Upper lobe of right lung (tissue), 1 donor: Measurements from ENCODE around the gene GRK4. TPM values are rescaled to one million over a fixed set of nuclear protein-coding genes. Genes with fewer than 3 reads are reported as not detected.

Source experiments
- ATAC-seq: fragments of 200-7000 bp; cut with Tn5 transposase; one replicate; pipeline ENCODE4 v1.9.1; 2020; ENCODE audit warnings: mild to moderate bottlenecking, moderate library complexity
- DNase-seq: peaks from one replicate; pipeline ENCODE4 v3.0.0-alpha.2; 2020
- H3K27ac ChIP-seq: fragments of 200-600 bp; one replicate; pipeline ENCODE4 v1.8.0; 2022
- H3K27me3 ChIP-seq: fragments of 200-600 bp; one replicate; pipeline ENCODE4 v1.8.0; 2022; ENCODE audit warnings: mild to moderate bottlenecking
- H3K36me3 ChIP-seq: fragments of 200-600 bp; one replicate; pipeline ENCODE4 v1.8.0; 2022
- H3K4me1 ChIP-seq: fragments of 200-600 bp; one replicate; pipeline ENCODE4 v1.8.0; 2022
- H3K4me3 ChIP-seq: fragments of 200-600 bp; one replicate; pipeline ENCODE4 v1.8.0; 2022; ENCODE audit warnings: mild to moderate bottlenecking
- H3K9me3 ChIP-seq: fragments of 200-600 bp; one replicate; pipeline ENCODE4 v1.8.0; 2022
- intact Hi-C: fragments of 100-400 bp; cut with DNase I; formaldehyde crosslinking; loops from one replicate; pipeline ENCODE4 v1.11.0; 2022
- total RNA-seq: library from RNA; stranded (reverse); fragmentation: NEBNext Ultra II Directional; extraction: Animal tissue kit (Norgen Biotek cat#: 25700); gene quantifications from one replicate; pipeline ENCODE4 v1.2.1, GENCODE V29; 2021
- TF ChIP-seq, protein P1 (sequence below): fragments of 200-600 bp; IDR thresholded peaks from one replicate; pipeline ENCODE4 v1.8.0; 2022; ENCODE audit warnings: antibody characterized with exemption
- donor health status: DM: no; HTN: yes; CAD: no; lungs with severe emphysema.

GRK4 gene
- total RNA-seq, 1 donor from 2014 or later = 8.0 TPM

DNA sequence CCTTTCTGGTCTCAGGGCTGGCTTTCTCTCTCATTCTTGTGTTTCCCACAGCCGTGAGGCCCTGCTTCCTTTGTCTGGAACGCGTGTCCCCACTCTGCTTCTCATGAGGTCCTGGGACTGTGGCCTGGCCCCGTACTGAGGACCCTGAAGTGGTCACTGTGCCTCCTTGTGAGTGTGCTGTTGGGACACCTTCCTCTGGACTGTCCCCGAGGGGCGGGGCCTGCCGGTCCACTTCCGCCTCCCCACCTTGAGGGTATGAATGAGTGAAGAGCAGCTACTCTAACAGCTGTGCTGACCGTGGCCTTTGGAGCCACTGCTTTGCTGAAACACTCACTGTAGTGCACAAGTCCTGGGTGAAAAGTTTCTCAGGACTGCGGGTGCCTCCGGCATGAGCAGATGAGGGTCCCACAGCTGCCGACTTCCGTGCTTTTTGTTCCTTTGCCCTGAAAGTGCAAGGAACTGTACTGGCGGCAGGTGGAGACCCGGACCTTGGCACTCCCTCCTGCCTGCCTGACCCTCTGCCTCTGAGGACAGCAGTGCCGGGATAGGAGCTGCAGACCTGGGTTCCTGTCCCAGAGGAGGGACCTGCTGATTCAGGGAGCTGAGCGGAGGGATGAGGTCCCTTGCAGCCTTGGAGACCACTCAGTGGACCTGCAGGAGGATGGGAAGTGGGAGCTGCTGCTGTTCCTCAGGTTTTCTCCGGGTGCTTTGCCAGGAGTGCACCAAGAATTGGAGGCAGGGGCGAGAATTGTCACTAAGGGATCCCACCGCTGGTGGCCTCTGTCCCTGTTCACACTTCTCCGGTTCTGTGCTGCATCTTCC lies 73.0 kb downstream of the GRK4 start:
- H3K9me3 ChIP-seq = no peaks in the 10 kb centered on the region
- intact Hi-C loops = no loop called here
- H3K36me3 ChIP-seq = no peaks in the 10 kb centered on the region
- no peaks in the 10 kb centered on the region for H3K27me3 ChIP-seq
- H3K4me3 ChIP-seq = no peak overlapping the region
- DNase-seq (no peak), ATAC-seq (no peak)
- TF ChIP-seq, protein P1, sequence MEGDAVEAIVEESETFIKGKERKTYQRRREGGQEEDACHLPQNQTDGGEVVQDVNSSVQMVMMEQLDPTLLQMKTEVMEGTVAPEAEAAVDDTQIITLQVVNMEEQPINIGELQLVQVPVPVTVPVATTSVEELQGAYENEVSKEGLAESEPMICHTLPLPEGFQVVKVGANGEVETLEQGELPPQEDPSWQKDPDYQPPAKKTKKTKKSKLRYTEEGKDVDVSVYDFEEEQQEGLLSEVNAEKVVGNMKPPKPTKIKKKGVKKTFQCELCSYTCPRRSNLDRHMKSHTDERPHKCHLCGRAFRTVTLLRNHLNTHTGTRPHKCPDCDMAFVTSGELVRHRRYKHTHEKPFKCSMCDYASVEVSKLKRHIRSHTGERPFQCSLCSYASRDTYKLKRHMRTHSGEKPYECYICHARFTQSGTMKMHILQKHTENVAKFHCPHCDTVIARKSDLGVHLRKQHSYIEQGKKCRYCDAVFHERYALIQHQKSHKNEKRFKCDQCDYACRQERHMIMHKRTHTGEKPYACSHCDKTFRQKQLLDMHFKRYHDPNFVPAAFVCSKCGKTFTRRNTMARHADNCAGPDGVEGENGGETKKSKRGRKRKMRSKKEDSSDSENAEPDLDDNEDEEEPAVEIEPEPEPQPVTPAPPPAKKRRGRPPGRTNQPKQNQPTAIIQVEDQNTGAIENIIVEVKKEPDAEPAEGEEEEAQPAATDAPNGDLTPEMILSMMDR = no peak
- no peak overlapping the region for H3K27ac ChIP-seq
- peaks cover 16% of the 10 kb centered on the region for H3K4me1 ChIP-seq

DNA sequence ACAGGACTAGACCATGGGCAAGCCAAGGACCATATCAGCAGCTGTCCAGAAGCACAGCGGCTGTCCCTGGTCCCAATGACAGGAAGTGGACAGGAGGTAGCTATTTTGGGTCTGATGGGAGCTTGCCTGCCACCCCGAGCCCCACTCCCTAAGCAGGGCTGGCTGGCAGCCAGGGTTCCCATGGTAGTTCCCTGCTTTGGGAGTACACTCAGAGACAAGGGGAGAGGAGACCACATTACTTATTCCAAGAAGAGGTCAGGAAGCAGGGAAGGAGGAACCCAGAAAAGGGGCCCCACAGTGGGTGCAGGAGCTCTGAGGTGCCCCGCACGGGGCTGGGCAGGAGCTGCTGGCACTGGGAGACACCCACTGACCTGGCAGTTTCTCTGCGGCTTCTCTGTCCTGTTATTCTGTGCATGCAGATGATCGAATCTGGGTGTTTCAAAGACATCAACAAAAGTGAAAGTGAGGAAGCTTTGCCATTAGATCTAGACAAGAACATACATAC lies 74.6 kb downstream of the GRK4 start:
- no peak for DNase-seq
- H3K27ac ChIP-seq = no peak overlapping the region

DNA sequence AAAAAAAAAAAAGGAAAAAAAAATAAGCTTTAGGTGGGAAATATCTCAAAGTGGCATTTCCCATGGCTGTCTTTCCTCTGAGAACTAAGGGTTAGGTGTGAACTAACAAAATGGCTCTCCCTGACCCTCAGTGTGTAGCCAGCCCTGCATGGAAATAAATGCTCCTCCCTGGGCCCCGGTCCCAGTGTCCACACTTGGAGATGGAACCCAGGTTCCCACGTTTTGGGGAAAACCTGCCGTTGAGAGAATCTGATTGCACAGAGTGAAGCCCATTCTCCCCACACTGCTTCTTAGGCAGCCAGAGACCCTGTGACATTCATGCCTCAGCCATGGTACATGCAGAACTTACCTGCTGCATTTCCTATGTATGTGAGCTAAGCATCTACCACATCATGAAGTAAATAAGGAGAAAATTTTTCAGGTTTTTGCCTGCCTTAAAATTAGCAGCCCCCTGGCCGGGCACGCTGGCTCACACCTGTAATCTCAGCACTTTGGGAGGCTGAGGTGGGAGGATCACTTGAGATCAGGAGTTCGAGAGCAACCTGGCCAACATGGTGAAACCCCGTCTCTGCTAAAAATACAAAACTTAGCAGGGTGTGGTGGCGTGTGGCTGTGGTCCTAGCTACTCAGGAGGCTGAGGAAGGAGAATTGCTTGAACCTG lies 76.5 kb downstream of the GRK4 start:
- no peak overlapping the region for H3K4me3 ChIP-seq
- no peak overlapping the region for H3K27ac ChIP-seq
- intact Hi-C loops = no loop called here
- no peak for ATAC-seq
- H3K27me3 ChIP-seq = no peaks in the 10 kb centered on the region
- peaks cover 32% of the 10 kb centered on the region for H3K4me1 ChIP-seq
- H3K36me3 ChIP-seq = no peaks in the 10 kb centered on the region
- DNase-seq = no peak
- TF ChIP-seq, protein P1 = no peak
- no peaks in the 10 kb centered on the region for H3K9me3 ChIP-seq

More for the DNA sequence above, 74.6 kb downstream of the GRK4 start:
- H3K4me3 ChIP-seq = peak overlapping the region; percentile 6
- no peak for ATAC-seq
- TF ChIP-seq, protein P1 = no peak
- H3K4me1 ChIP-seq = peaks cover 26% of the 10 kb centered on the region
- intact Hi-C loops = no loop called here
- no peaks in the 10 kb centered on the region for H3K27me3 ChIP-seq
- H3K9me3 ChIP-seq = no peaks in the 10 kb centered on the region
- no peaks in the 10 kb centered on the region for H3K36me3 ChIP-seq

DNA sequence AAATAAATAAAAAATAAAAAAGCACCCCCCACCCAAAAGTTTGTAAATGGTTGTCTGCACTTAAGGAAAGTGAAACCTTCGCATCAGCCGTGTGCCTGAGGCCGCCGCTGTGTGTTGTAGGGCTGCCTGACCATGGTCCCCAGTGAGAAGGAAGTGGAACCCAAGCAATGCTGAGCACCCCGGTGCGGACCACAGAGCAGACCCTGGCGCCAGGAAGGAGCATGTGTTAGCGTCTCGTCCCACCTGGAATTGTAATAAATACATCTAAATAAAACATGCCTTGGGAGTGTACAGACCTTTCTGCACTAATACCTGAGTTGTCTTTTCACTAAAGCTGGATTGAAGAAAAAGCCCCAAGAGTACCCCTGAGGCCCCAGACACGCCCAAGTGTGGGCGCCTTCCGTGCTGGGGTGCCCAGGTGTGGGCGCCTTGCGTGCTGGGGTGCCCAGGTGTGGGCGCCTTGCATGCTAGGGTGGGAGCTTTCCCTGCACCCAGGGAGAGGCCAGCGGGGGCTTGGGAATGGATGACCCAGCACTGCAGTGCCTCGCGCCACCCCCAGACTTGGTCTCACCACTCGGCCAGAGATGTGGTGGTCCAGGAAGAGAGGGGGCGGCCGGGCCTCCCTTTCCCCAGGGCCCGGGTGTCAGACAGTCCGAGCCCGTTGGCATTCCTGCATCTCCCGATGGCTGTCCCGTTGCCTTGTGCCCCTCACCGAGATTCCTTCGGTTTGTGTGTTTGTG lies 77.3 kb downstream of the GRK4 start:
- Histone ChIP-seq H3K36me3 (no peaks in the 10 kb centered on the region), H3K4me1 (peaks cover 32% of the 10 kb centered on the region), H3K4me3 (peak overlapping the region; percentile 60), H3K27me3 (no peaks in the 10 kb centered on the region), H3K9me3 (no peaks in the 10 kb centered on the region), H3K27ac (peak overlapping the region; percentile 91)
- intact Hi-C loops = no loop called here
- ATAC-seq = no peak
- no peak for DNase-seq
- TF ChIP-seq, protein P1 = no peak

DNA sequence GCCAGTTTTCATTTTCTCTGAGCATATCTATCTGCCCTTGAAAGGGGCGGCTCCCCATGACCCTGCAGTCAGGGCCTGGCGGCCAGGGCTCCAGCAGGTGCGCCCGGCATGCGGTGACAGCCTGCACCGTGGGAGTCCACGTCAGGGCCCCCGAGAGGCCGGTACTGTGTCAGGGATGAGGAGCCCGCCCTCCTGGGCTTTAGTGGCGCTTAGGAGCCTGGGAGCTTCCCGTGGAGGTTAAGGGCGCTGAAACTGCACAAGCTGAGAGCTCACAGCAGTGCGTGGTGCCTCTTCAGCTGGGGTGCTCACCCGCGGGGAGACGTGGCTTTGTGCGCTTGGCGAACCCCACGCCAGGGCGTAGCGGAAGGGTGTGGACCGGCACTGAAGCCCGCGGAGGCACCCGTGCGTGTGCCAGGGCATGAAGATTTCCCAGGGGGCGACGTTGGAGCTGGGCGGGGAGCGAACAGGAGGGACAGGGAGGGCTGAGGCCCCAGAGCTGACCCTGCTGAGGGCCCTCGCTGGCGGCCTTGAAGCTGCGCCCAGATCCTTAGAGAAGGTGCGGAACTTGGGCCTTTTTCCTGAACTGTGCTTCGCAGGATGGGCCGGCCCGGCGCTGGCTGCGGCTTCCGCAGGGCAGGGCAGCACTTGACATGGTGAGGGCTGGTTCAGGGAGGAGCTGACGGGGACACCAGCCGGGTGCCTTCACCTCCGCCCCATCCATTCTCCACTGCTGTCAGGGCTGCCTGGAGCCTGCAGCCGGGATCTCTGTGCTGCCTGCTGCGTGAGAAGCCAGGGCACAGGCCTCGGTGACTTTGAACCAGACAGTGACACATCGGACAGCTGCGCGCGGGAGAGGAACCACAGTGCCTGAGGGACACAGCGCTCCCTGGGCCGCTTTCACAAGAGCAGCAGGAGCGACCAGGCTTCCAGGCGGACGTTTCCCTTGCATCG lies 78.1 kb downstream of the GRK4 start:
- H3K4me3 ChIP-seq = peak overlapping the region; percentile 60
- no peaks in the 10 kb centered on the region for H3K27me3 ChIP-seq
- TF ChIP-seq, protein P1 = no peak
- H3K4me1 ChIP-seq = peaks cover 32% of the 10 kb centered on the region
- DNase-seq (peak; percentile 86), ATAC-seq (peak; percentile 87)
- H3K9me3 ChIP-seq = no peaks in the 10 kb centered on the region
- no peaks in the 10 kb centered on the region for H3K36me3 ChIP-seq
- H3K27ac ChIP-seq = peak overlapping the region; percentile 91
- intact Hi-C loops = no loop called here
